Hematopoietic multipotent progenitor cell (in vitro differentiated cells): ENCODE results near the gene MFSD2B. TPM values are rescaled to one million over a fixed set of nuclear protein-coding genes. Genes with fewer than 3 reads are reported as not detected.

ENCODE experiments used
- DNase-seq, 3 donors: peaks; one replicate each; pipeline ENCODE4 v3.0.0-alpha.2; 2011 to 2015; ENCODE audit warnings: low read depth in 2 of 3, low spot score in 2 of 3
- small RNA-seq: library from RNA; depleted of rRNA; stranded (forward); fragments of <200 nt; gene quantifications from one replicate; pipeline ENCODE3, GENCODE V24; 2012
- total RNA-seq: library from RNA; depleted of rRNA; stranded (reverse); fragments of >200 nt; gene quantifications from one replicate; pipeline ENCODE4 v1.2.3, GENCODE V29; 2012

Gene MFSD2B
- total RNA-seq, 1 donor: 4.8 TPM

GRCh38 chr2:24049485-24050021 lies 39.7 kb downstream of the MFSD2B start, which contains the start of gene FKBP1B:
Gene FKBP1B (plus strand): TSS chr2:24049741. CDS start chr2:24049850, 109 bp downstream.
- peak in 2 of 3 donors; percentile 43 to 50 for DNase-seq

GRCh38 chr2:24050041-24050979 lies 40.4 kb downstream of the MFSD2B start:
- DNase-seq: peak in 1 of 3 donors; percentile 7

GRCh38 chr2:24051833-24052232 lies 41.9 kb downstream of the MFSD2B start:
- DNase-seq: no peak

- no peak for DNase-seq
Observed at GRCh38 chr2:24052951-24053350, 43.1 kb downstream of the MFSD2B start.

GRCh38 chr2:24054366-24055010 lies 44.6 kb downstream of the MFSD2B start:
- DNase-seq: no peak

- no peak for DNase-seq
Observed at GRCh38 chr2:24055750-24056149, 45.9 kb downstream of the MFSD2B start.

- no peak for DNase-seq
Observed at GRCh38 chr2:24058564-24059271, 48.8 kb downstream of the MFSD2B start.

GRCh38 chr2:24065341-24065740 lies 55.5 kb downstream of the MFSD2B start:
- DNase-seq: no peak

- DNase-seq: no peak
Observed at GRCh38 chr2:24072259-24072658, 62.4 kb downstream of the MFSD2B start.

- no peak for DNase-seq
Observed at GRCh38 chr2:24073816-24074215, 63.9 kb downstream of the MFSD2B start.

- no peak for DNase-seq
Observed at GRCh38 chr2:24075259-24075658, 65.4 kb downstream of the MFSD2B start.

Small RNA genes within 50 kb of the gene (small RNA-seq; reads per million reads assigned to genes)
- gene RN7SL610P (not detected), gene RNU6-370P (not detected)

Other genes starting within 250 kb of the MFSD2B start
- 11.8 TPM for gene ATAD2B, start 83.0 kb upstream of the MFSD2B start, total RNA-seq
- 5.7 TPM for gene UBXN2A, start 69.6 kb upstream of the MFSD2B start, total RNA-seq
- gene WDCP, start 37.3 kb downstream of the MFSD2B start, total RNA-seq: 7.8 TPM
- 3.5 TPM for gene FKBP1B, start 39.7 kb downstream of the MFSD2B start, total RNA-seq
- 52.8 TPM for gene SF3B6, start 66.2 kb downstream of the MFSD2B start, total RNA-seq
- gene TP53I3, start 74.7 kb downstream of the MFSD2B start, total RNA-seq: 29.6 TPM
- 0.81 TPM for gene PFN4, start 113.2 kb downstream of the MFSD2B start, total RNA-seq
- 8.1 TPM for gene FAM228B, start 113.4 kb downstream of the MFSD2B start, total RNA-seq
- gene FAM228A, start 165.0 kb downstream of the MFSD2B start, total RNA-seq: 0.27 TPM